Thyroid gland (tissue), 4 donors: ENCODE data around the gene PSMA8.

ENCODE experiments used
- CTCF ChIP-seq, 6 experiments: fragments of 200-600 bp in 3 of 6; fragments of 450-650 bp in 3 of 6; sonication (generic) in 3 of 6; IDR thresholded peaks; one replicate each; pipeline ENCODE4 v1.5.1; 2016 to 2019; ENCODE audit warnings: antibody characterized with exemption in 6 of 6, mild to moderate bottlenecking in 2 of 6, inconsistent platforms in 1 of 6, moderate library complexity in 1 of 6
- POLR2A ChIP-seq, 2 donors: fragments of 450-650 bp; IDR thresholded peaks; one replicate each; pipeline ENCODE4 v1.6.1; 2017; ENCODE audit warnings: antibody characterized with exemption in 2 of 2, mild to moderate bottlenecking in 2 of 2, moderate library complexity in 1 of 2

- TF ChIP-seq CTCF (IDR thresholded peaks at IDR 0.05) (no peak), POLR2A (IDR thresholded peaks at IDR 0.05) (no peak)
These were observed at the start of gene PSMA8 for GRCh38 chr18:26133652-26134051.
